B cell (primary cell): Measurements from ENCODE around the gene GJB2. TPM values are rescaled to one million over a fixed set of nuclear protein-coding genes. Genes with fewer than 3 reads are reported as not detected.
A peak's percentile ranks its signal among the peaks of the same experiment; 100 is the strongest.

Source experiments
- ATAC-seq: fragments of 200-7000 bp; cut with Tn5 transposase; one replicate; pipeline ENCODE4 v1.10.0; 2021; ENCODE audit warnings: low read depth, mild to moderate bottlenecking, moderate number of reproducible peaks, moderate library complexity
- CTCF ChIA-PET: fragments of 350-600 bp; sonication (Branson Sonifier 250); formaldehyde crosslinking; loops from one replicate; lab custom pipeline; 2021; ENCODE audit warnings: antibody characterized with exemption, inconsistent platforms; lab: Charles Lee
- POLR2A ChIA-PET: fragments of 350-600 bp; sonication (Branson Sonifier 250); formaldehyde crosslinking; loops from one replicate; lab custom pipeline; 2021; ENCODE audit warnings: antibody characterized with exemption; lab: Charles Lee
- DNase-seq: peaks from one replicate; pipeline ENCODE4 v3.0.0; 2013
- H2AFZ ChIP-seq: 2 replicates; pipeline ENCODE4 v1.6.1; 2012; ENCODE audit warnings: mild to moderate bottlenecking, low read depth, low read length; ENCODE audit not compliant: insufficient read depth, poor library complexity, severe bottlenecking
- H3K27ac ChIP-seq, 2 donors: 1 replicate in 1 of 2; 2 replicates in 1 of 2; pipeline ENCODE4 v1.5.1; 2012 to 2013; ENCODE audit warnings: low read length in 2 of 2, mild to moderate bottlenecking in 2 of 2, moderate library complexity in 1 of 2
- H3K27me3 ChIP-seq, 4 experiments: fragments of 200-600 bp in 1 of 4; sonication (generic) in 1 of 4; replicated peaks in 1 of 4; 1 replicate in 2 of 4; 2 replicates in 2 of 4; pipeline versions ENCODE4 v1.6.1 to v1.7.0; 2013 to 2016; ENCODE audit warnings: low read length in 3 of 4, mild to moderate bottlenecking in 2 of 4, mixed read lengths in 1 of 4, moderate library complexity in 1 of 4; ENCODE audit not compliant: insufficient read depth in 4 of 4, control insufficient read depth in 3 of 4; ENCODE audit errors: control extremely low read depth in 1 of 4
- H3K36me3 ChIP-seq, 2 experiments: replicated peaks in 1 of 2; 1 replicate in 1 of 2; 2 replicates in 1 of 2; pipeline versions ENCODE4 v1.6.1 to v1.7.1; 2013; ENCODE audit warnings: low read length in 1 of 2; ENCODE audit not compliant: insufficient read depth in 2 of 2, control insufficient read depth in 1 of 2; ENCODE audit errors: control extremely low read depth in 1 of 2, extremely low read depth in 1 of 2
- H3K4me1 ChIP-seq, 2 donors: fragments of 200-600 bp in 1 of 2; sonication (generic) in 1 of 2; 1 replicate in 1 of 2; 2 replicates in 1 of 2; pipeline versions ENCODE4 v1.5.1 to v1.6.1; 2013 to 2017; ENCODE audit warnings: low read length in 2 of 2; ENCODE audit not compliant: control insufficient read depth in 2 of 2, insufficient read depth in 2 of 2
- H3K4me2 ChIP-seq: replicated peaks from 2 replicates; pipeline ENCODE3; 2012; ENCODE audit warnings: mild to moderate bottlenecking, low read depth, low read length; ENCODE audit not compliant: poor library complexity, severe bottlenecking
- H3K4me3 ChIP-seq, 5 experiments: fragments of 200-600 bp in 1 of 5; sonication (generic) in 1 of 5; 1 replicate in 3 of 5; 2 replicates in 2 of 5; pipeline versions ENCODE4 v1.5.1 to v1.7.0; 2011 to 2016; ENCODE audit warnings: low read length in 4 of 5, mild to moderate bottlenecking in 4 of 5, low read depth in 2 of 5, control low read depth in 1 of 5, moderate library complexity in 1 of 5; ENCODE audit not compliant: insufficient read depth in 1 of 5; ENCODE audit errors: control extremely low read depth in 1 of 5, extremely low read depth in 1 of 5
- H3K79me2 ChIP-seq: fragments of 200-600 bp; sonication (generic); one replicate; pipeline ENCODE4 v1.6.0; 2016; ENCODE audit warnings: low read length; ENCODE audit not compliant: control insufficient read depth, insufficient read depth
- H3K9ac ChIP-seq: fragments of 200-600 bp; sonication (generic); 2 replicates; pipeline ENCODE4 v1.6.1; 2017; ENCODE audit warnings: mild to moderate bottlenecking, low read length, moderate library complexity
- H3K9me3 ChIP-seq, 3 donors: one replicate each; pipeline versions ENCODE4 v1.6.1 to v1.7.1; 2013; ENCODE audit warnings: low read length in 2 of 3; ENCODE audit not compliant: control insufficient read depth in 2 of 3, insufficient read depth in 1 of 3; ENCODE audit errors: control extremely low read depth in 1 of 3
- H4K20me1 ChIP-seq: 2 replicates; pipeline ENCODE4 v1.6.0; 2012; ENCODE audit warnings: mild to moderate bottlenecking, low read length; ENCODE audit not compliant: insufficient read depth, control insufficient read depth, poor library complexity, severe bottlenecking
- H3K27ac Mint-ChIP-seq: one replicate; pipeline ENCODE4 v1.8.0; 2021; ENCODE audit warnings: mixed read lengths
- H3K27me3 Mint-ChIP-seq: one replicate; pipeline ENCODE4 v1.8.0; 2021; ENCODE audit warnings: mixed read lengths
- H3K4me1 Mint-ChIP-seq: one replicate; pipeline ENCODE4 v1.8.0; 2021; ENCODE audit warnings: mixed read lengths
- H3K4me3 Mint-ChIP-seq: one replicate; pipeline ENCODE4 v1.8.0; 2021; ENCODE audit warnings: mixed read lengths
- H3K9me3 Mint-ChIP-seq: one replicate; pipeline ENCODE4 v1.8.0; 2022; ENCODE audit warnings: mixed read lengths; ENCODE audit not compliant: insufficient read depth
- EZH2 ChIP-seq: IDR thresholded peaks from 2 replicates; pipeline ENCODE4 v1.6.1; 2012; ENCODE audit warnings: borderline replicate concordance, low read depth, mild to moderate bottlenecking, moderate library complexity, low read length; ENCODE audit not compliant: insufficient read depth, poor library complexity, severe bottlenecking
- WGBS: methylation state at CpG from one replicate; pipeline ENCODE4 v1.1.5; 2013; ENCODE audit warnings: missing lambda C conversion rate; ENCODE audit not compliant: insufficient coverage; 5-methylcytosine and 5-hydroxymethylcytosine counted together
- intact Hi-C: fragments of 100-400 bp; cut with micrococcal nuclease; formaldehyde crosslinking; loops from one replicate; pipeline ENCODE4 v1.10.0; 2022
- polyA plus RNA-seq: library from polyadenylated mRNA; depleted of rRNA; stranded (reverse); fragments of >200 nt; gene quantifications from 2 replicates; pipeline ENCODE4 v1.2.3, GENCODE V29; 2012
- total RNA-seq, 2 donors: library from RNA; stranded (reverse); fragments of 120-200 nt in 1 of 2; gene quantifications; 1 replicate in 1 of 2; 2 replicates in 1 of 2; pipeline versions ENCODE4 v1.2.3 to v1.2.4, GENCODE V29; 2013 to 2022
- TF ChIP-seq, protein P1 (sequence below): fragments of 200-600 bp; IDR thresholded peaks from one replicate; pipeline ENCODE4 v1.8.0; 2022; ENCODE audit warnings: antibody characterized with exemption, mild to moderate bottlenecking

GJB2 gene
- total and polyA plus RNA-seq, 2 donors (not counting 1 experiment from before 2014, with no cell fraction given), result not detected

DNA sequence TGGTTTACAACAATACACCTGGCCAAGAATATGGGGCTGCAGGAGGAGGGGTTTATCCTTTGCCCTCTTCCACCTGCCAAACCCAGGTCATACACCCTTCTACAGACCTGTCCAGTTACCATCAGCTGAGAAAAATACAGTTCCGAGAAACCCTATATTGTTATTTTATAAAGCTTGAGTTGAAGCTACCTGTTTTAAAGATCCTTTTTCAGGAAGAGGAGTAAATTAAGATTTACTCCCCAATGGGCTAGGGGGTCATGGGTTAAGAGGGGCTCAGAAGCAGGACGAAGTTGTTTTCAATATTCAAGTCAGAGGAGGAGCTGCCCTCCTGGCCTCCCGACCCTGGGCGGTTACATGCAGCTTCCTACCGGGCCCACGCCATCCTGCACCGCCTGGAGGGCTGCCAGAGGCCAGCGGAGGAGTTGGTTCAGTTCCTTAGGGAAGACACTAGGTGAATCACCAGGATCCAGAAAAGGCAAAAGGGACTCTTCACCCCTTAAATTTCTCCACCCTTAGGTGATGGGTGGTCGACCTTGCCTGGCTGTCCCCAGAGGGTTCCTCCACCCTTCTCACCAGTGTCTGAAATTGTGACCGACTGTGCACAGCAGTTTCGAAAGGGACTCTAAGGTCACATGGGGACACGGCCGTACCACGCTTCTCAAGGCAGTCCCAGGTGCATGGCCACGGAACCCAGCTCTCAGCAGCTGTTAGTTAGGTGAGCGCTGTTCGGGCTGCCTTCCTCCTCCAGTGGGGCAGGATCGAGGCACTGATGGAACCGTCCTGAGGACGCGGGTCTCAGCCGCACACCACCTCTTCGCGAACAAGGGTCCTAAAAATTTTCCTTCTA lies 1.2 kb downstream of the GJB2 start:
- Histone ChIP-seq H3K79me2 (no peaks in the 10 kb centered on the region), H3K4me3 (peak overlapping the region in 3 of 5 experiments; percentile 38 to 47 (median 39)), H3K27me3 (peaks cover 2 to 48% (median 37%) of the 10 kb centered on the region in 4 experiments), H3K4me1 (peaks cover 27 to 34% of the 10 kb centered on the region in 2 donors), H3K9me3 (peaks cover 0 to 3% (median 0%) of the 10 kb centered on the region in 3 donors), H2AFZ (peak overlapping the region; percentile 64), H3K27ac (no peak overlapping the region), H4K20me1 (no peaks in the 10 kb centered on the region), H3K36me3 (no peaks in the 10 kb centered on the region), H3K4me2 (peak overlapping the region; percentile 89), H3K9ac (peak overlapping the region; percentile 54)
- H3K27ac Mint-ChIP-seq, result no peak overlapping the region
- H3K4me1 Mint-ChIP-seq, result peaks cover 23% of the 10 kb centered on the region
- CTCF ChIA-PET, result no interaction called here
- intact Hi-C loops, result loop anchor here (10.0 kb wide), 1 partner anchor 1413 kb away; the partner anchor contains the start of gene MICU2
- DNase-seq, result no peak
- H3K4me3 Mint-ChIP-seq, result peak overlapping the region; percentile 77
- TF ChIP-seq, protein P1, sequence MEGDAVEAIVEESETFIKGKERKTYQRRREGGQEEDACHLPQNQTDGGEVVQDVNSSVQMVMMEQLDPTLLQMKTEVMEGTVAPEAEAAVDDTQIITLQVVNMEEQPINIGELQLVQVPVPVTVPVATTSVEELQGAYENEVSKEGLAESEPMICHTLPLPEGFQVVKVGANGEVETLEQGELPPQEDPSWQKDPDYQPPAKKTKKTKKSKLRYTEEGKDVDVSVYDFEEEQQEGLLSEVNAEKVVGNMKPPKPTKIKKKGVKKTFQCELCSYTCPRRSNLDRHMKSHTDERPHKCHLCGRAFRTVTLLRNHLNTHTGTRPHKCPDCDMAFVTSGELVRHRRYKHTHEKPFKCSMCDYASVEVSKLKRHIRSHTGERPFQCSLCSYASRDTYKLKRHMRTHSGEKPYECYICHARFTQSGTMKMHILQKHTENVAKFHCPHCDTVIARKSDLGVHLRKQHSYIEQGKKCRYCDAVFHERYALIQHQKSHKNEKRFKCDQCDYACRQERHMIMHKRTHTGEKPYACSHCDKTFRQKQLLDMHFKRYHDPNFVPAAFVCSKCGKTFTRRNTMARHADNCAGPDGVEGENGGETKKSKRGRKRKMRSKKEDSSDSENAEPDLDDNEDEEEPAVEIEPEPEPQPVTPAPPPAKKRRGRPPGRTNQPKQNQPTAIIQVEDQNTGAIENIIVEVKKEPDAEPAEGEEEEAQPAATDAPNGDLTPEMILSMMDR, result no peak
- TF ChIP-seq EZH2, result no peak
- peak; percentile 15 for ATAC-seq
- POLR2A ChIA-PET, result no interaction called here
- no peaks in the 10 kb centered on the region for H3K9me3 Mint-ChIP-seq
- peaks cover 55% of the 10 kb centered on the region for H3K27me3 Mint-ChIP-seq
- 19% methylated on average over 18 of the region's 24 CpGs for WGBS
